Cerebellar cortex (tissue), 1 donor: ENCODE results near the gene KRTAP5-6.
"Not testable (repeated sequence)": the region's sequence is repeated elsewhere in the genome, so short reads cannot be mapped to it uniquely, and the experiment has no call there.

ENCODE experiments used
- DNase-seq: peaks from one replicate; pipeline ENCODE4 v3.0.0-alpha.2; 2015; ENCODE audit warnings: low spot score

The KRTAP5-6 gene

DNA sequence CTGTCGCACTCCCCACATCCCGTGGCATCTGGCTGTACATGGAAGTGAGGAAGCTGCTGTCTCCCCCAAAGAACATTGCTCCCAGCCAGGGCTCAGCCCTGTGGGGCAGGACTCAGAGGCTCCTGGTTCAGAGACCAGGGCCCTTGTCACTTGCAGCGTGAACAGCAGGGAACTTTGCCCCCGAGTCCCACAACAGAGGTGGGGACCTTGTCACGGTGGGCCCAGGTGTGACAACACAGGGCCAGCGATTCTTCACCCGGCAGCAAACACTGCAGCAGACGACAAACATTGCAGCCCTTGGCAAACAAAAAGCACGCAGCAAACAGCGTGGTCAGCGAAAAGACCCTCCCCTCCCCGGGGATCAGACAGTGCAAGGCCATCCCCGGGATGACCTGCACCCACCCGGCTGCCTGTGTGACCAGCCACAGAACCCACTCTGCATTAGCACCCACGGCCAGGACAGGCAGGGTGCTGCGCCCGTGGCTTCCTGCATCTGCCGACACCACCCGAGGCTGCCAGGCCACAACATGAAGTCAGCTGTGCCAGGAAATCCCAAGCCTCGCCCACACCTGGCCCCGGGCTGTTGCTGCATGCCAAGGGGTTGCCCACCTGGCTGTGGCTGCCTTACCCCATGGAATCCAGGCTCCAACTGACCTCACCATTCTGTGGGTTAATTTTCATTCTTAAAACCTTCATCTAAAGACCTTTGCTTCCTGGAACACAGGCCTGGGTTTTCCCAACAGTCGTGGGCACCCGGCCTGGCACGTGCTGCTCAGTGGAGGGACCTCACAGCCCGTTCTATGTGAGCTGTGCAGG is 35.3 kb upstream of the KRTAP5-6 start:
- DNase-seq: not testable (repeated sequence)

GRCh38 chr11:1662699-1663283 is 34.2 kb upstream of the KRTAP5-6 start:
- not testable (repeated sequence) for DNase-seq

DNA sequence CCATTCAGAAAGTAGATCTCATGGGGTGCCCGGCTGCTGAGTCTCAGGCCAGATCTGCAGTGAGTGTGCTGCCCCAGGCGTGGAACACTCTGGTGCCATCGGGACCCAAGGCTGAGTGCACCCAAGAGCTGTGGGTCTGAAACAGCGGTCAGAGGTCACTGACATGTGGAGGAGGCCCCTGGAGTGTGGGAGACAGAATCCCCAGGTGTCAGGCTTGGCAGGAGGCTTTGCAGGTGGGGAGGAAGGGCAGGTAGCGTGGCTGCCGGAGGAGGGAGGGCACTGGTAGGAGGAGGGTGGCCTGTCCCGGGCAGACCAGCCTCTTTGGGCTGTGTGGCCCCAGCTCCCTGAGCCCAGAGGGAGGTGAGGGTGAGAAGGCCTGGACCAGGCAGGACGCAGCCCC is 31.7 kb upstream of the KRTAP5-6 start:
- no peak for DNase-seq

- DNase-seq: no peak
These were observed 29.7 kb upstream of the KRTAP5-6 start for GRCh38 chr11:1667121-1667850.

- no peak for DNase-seq
These were observed 29.1 kb upstream of the KRTAP5-6 start for GRCh38 chr11:1667906-1668305.

- no peak for DNase-seq
These were observed 28.0 kb upstream of the KRTAP5-6 start for GRCh38 chr11:1668911-1669473.

DNA sequence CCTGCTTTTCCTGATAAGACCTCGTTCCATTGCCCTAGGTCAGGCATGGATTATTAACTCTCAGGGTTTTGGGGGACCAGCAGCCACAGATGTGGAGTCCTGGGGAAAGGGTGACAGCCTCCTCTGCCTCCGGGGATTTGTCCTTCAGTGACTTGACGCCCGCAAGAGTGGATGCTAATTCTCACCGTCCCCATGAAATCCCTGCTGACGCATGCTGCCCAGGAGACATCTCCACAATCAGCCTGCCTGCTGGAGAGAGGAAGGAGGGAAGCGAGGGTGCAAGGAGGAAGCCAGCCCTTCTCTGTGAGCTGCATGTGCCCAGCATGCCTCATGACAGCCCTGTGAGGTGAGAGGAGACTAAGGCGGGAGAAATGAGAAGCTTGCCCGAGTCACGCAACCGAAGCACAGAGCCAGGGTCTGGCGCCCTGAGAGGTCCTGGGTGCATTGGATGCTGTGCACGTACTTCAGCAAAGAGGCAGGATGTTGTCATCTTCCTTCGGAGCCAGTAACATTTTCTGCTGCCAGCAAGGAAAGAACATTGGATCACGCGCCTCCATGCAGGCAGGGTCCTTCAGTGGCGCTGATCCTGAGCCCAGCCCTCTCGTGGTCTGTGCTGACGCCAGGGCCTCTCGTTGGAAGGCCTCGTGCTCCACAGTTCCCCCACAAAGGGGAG is 27.3 kb upstream of the KRTAP5-6 start:
- DNase-seq: no peak

- DNase-seq: not testable (repeated sequence)
These were observed 26.5 kb upstream of the KRTAP5-6 start for GRCh38 chr11:1670457-1670856.

DNA sequence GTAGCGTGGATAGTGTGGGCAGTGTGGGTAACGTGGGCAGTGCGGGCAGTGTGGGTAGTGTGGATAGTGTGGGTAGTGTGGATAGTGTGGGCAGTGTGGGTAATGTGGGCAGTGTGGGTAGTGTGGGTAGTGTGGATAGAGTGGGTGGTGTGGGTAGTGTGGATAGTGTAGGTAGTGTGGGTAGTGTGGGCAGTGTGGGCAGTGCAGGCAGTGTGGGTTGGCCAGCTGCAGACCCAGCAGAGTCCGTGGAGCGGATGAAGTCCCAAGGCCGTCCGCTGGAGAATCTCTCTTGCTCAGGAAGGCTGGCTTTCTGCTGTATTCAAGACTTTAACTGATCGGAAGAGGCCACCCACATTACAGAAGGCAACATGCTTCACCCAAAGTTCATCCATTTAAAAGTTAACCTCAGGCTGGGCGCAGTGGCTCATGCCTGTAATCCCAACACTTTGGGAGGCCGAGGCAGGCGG is 26.1 kb upstream of the KRTAP5-6 start:
- no peak for DNase-seq

GRCh38 chr11:1671658-1672057 is 25.3 kb upstream of the KRTAP5-6 start:
- no peak for DNase-seq

- DNase-seq: no peak
These were observed 24.2 kb upstream of the KRTAP5-6 start for GRCh38 chr11:1672613-1673350.

DNA sequence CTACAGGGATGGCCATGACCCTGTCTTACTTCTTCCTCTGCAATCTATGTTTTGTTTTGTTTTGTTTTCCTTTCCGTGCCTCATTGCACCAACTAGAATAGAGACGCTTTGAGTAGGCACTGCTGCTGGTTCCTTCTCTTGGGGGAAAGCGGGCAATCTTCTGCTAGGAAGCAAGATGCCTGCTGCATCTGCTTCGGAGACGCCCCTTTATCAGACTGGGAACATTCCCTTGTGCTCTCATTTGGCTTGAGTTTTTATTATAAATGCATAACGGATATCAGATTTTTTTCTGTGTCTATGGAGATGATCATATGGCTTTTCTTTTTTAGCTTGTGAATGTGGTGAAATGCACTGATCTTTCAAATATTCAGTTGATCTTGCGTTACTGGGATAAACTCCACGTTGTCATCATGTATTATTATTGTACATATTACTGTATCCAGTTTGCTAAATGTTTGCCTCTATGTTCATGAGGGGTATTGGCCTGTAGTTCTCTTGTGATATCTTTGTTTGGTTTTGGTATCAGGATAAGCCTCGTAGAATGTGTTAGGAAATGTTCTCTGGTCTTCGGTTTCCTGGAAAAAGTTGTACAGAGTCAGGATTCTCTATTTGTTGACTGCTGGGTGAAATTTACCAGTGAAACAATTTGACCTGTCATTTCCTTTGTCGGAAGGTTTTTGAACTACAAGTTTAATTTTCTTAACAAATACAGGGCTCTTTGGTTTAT is 23.4 kb upstream of the KRTAP5-6 start:
- no peak for DNase-seq

DNA sequence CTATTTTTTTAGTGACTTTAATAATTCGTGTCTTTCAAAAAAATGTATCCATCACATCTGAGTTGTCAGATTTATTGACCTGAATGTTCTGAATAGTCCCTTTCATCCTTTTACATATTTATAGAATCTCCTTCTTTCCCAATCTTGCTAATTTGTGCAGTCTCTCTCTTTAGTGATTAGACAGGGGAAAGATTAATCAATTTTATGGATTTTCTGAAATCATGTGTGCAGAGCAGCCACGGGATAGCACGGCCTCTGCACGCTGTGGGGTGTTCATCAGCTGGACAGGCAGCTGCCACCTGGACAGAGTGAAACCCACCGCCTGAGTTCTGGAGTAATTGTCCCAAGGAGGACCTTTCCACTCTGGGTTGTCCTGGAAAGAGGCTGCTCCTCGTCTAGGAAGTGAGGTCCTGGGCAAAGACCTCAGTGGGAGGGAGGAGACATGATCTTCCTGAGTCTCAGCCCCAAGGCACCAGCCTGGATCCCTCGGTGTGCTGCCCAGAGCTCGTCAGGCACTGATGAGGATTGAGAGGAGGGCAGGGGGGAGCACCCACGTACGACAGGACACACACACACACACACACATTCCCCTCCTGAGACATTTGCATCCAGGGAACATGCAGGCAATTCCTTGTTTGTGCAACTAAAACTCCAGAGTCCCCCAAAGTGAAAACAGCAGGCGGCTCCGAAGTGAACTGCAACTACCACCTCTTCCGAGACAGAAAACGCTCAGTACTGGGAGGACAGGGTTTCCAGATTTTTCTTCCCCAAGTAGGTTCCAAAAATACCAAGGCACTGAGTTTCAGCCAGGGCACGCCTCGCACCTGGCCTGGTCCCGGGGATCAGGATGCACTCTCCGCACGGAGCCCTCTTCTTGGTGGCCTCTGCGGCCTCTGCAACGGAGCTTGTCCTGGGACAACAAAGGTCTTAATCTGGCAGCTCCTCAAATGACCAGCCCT is 22.5 kb upstream of the KRTAP5-6 start:
- no peak for DNase-seq

- DNase-seq: no peak
These were observed 21.3 kb upstream of the KRTAP5-6 start for GRCh38 chr11:1675536-1676228.

- no peak for DNase-seq
These were observed 20.7 kb upstream of the KRTAP5-6 start for GRCh38 chr11:1676229-1676740.

GRCh38 chr11:1679881-1680280 is 17.1 kb upstream of the KRTAP5-6 start:
- no peak for DNase-seq

DNA sequence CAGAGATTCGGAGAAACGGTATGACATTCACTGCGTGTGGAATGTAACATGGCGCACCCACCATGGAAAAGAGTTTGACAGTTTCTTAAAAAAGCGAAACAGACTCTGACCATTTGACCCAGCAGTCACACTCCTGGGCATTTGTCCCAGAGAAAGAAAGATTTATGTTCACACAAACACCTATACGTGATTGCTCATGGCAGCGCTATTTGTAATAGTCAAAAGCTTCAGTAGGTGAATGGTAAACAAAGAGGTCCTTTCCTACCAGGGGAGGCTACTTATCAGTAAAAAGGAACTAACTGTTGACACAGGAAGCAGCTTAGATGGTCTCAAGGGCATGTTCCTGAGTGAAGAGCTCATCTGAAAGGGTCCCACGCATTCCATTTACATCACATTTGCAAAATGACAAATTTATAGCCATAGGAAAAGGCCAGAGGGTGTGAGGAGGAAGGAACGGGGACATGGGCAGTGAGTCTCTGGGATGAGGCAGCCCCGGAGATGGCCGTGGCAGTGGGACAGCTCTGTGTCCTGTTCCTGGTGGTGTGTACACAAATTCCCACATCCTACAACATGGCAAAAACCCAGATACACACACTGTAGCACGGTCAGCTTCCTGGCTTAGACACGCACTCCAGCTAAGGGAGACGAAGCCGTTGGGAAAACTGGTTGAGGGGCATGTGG is 14.6 kb upstream of the KRTAP5-6 start:
- DNase-seq: no peak

DNA sequence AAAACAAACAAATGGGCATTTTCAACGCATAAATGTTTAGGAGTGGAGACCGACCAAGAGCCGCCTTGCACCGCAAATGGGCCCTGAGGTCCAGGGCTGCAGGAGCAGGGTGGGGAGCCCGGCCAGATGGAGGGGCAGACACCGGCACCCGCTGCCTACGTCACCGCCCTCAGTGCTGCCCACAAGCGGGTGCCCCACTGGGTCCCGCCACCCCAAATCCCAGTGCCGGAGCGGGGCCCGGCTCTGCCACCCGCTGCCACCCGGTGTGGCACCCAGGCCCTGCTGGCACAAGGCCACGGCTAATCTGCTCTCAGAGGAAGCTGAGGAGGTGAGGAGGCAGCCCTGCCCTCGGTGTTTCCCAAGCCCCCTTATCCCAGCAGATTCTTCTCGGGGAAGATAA is 13.8 kb upstream of the KRTAP5-6 start:
- DNase-seq: not testable (repeated sequence)
